Mesenchymal stem cell (in vitro differentiated cells and primary cell): ENCODE data around the gene C9orf153.

Experiments
- DNase-seq: peaks from one replicate; pipeline ENCODE4 v3.0.0-alpha.2; 2013
- H2AFZ ChIP-seq: one replicate; pipeline ENCODE4 v1.6.1; 2013; ENCODE audit warnings: low read depth, mild to moderate bottlenecking, control low read depth, inconsistent platforms, low read length, moderate library complexity
- H2AK5ac ChIP-seq: 2 replicates; pipeline ENCODE4 v1.6.1; 2013; ENCODE audit warnings: low read length, moderate library complexity, mild to moderate bottlenecking, inconsistent platforms; ENCODE audit not compliant: severe bottlenecking
- H2BK120ac ChIP-seq: one replicate; pipeline ENCODE4 v1.6.1; 2013; ENCODE audit warnings: low read depth, mild to moderate bottlenecking, inconsistent platforms, low read length, moderate library complexity
- H2BK12ac ChIP-seq, 2 experiments: one replicate each; pipeline ENCODE4 v1.6.1; 2013; ENCODE audit warnings: inconsistent platforms in 2 of 2, low read length in 2 of 2, mild to moderate bottlenecking in 2 of 2, moderate library complexity in 2 of 2, control low read depth in 1 of 2
- H2BK15ac ChIP-seq: one replicate; pipeline ENCODE4 v1.6.1; 2013; ENCODE audit warnings: mild to moderate bottlenecking, low read depth, inconsistent platforms; ENCODE audit not compliant: poor library complexity, severe bottlenecking
- H2BK5ac ChIP-seq: 2 replicates; pipeline ENCODE4 v1.6.1; 2013; ENCODE audit warnings: low read depth, mild to moderate bottlenecking, low read length, control low read depth, inconsistent platforms; ENCODE audit not compliant: poor library complexity, severe bottlenecking
- H3K14ac ChIP-seq, 2 experiments: one replicate each; pipeline ENCODE4 v1.6.1; 2013; ENCODE audit warnings: inconsistent platforms in 2 of 2, low read length in 2 of 2, control low read depth in 1 of 2, mild to moderate bottlenecking in 1 of 2, moderate library complexity in 1 of 2
- H3K18ac ChIP-seq, 2 experiments: one replicate each; pipeline ENCODE4 v1.6.1; 2013; ENCODE audit warnings: inconsistent platforms in 2 of 2, low read length in 2 of 2, control low read depth in 1 of 2, low read depth in 1 of 2, mild to moderate bottlenecking in 1 of 2
- H3K23ac ChIP-seq, 2 experiments: one replicate each; pipeline ENCODE4 v1.6.1; 2013; ENCODE audit warnings: inconsistent platforms in 2 of 2, low read length in 2 of 2, mild to moderate bottlenecking in 2 of 2, moderate library complexity in 2 of 2, control low read depth in 1 of 2
- H3K27ac ChIP-seq: 2 replicates; pipeline ENCODE4 v1.5.1; 2013; ENCODE audit warnings: mild to moderate bottlenecking, moderate library complexity, low read length, control low read depth, inconsistent platforms; ENCODE audit not compliant: poor library complexity, severe bottlenecking
- H3K27me3 ChIP-seq, 2 experiments: 2 replicates each; pipeline versions ENCODE4 v1.6.1 to v1.7.0; 2013; ENCODE audit warnings: low read length in 2 of 2, mild to moderate bottlenecking in 2 of 2, moderate library complexity in 2 of 2, control low read depth in 1 of 2, inconsistent platforms in 1 of 2; ENCODE audit not compliant: control insufficient read depth in 1 of 2, insufficient read depth in 1 of 2
- H3K36me3 ChIP-seq, 2 experiments: 2 replicates each; pipeline versions ENCODE4 v1.6.1 to v1.7.0; 2013; ENCODE audit warnings: low read length in 2 of 2, control low read depth in 1 of 2, inconsistent platforms in 1 of 2, low read depth in 1 of 2, mild to moderate bottlenecking in 1 of 2; ENCODE audit not compliant: insufficient read depth in 2 of 2, control insufficient read depth in 1 of 2
- H3K4ac ChIP-seq, 2 experiments: one replicate each; pipeline ENCODE4 v1.6.1; 2013; ENCODE audit warnings: inconsistent platforms in 2 of 2, low read length in 2 of 2, mild to moderate bottlenecking in 2 of 2, moderate library complexity in 2 of 2, control low read depth in 1 of 2, low read depth in 1 of 2
- H3K4me1 ChIP-seq: 2 replicates; pipeline ENCODE4 v1.6.1; 2013; ENCODE audit warnings: low read depth, low read length, control low read depth; ENCODE audit not compliant: control insufficient read depth, insufficient read depth
- H3K4me2 ChIP-seq: 2 replicates; pipeline ENCODE4 v1.6.1; 2013; ENCODE audit warnings: low read length, mild to moderate bottlenecking, inconsistent platforms; ENCODE audit not compliant: poor library complexity, severe bottlenecking
- H3K4me3 ChIP-seq, 2 experiments: 2 replicates each; pipeline versions ENCODE4 v1.5.1 to v1.7.0; 2013; ENCODE audit warnings: low read length in 2 of 2, mild to moderate bottlenecking in 2 of 2, control low read depth in 1 of 2, low read depth in 1 of 2; ENCODE audit not compliant: insufficient read depth in 1 of 2
- H3K79me1 ChIP-seq: replicated peaks from 2 replicates; pipeline ENCODE4 v1.6.1; 2013; ENCODE audit warnings: mild to moderate bottlenecking, control low read depth, low read length, inconsistent platforms; ENCODE audit not compliant: poor library complexity, severe bottlenecking
- H3K9ac ChIP-seq: 2 replicates; pipeline ENCODE4 v1.7.0; 2013; ENCODE audit warnings: mild to moderate bottlenecking, low read length, moderate library complexity
- H3K9me3 ChIP-seq: 2 replicates; pipeline ENCODE4 v1.7.0; 2013; ENCODE audit warnings: mild to moderate bottlenecking, low read length; ENCODE audit not compliant: control insufficient read depth
- H4K8ac ChIP-seq: one replicate; pipeline ENCODE4 v1.6.1; 2013; ENCODE audit warnings: inconsistent platforms, mild to moderate bottlenecking, low read length, moderate library complexity
- H4K91ac ChIP-seq: one replicate; pipeline ENCODE4 v1.6.1; 2013; ENCODE audit warnings: mild to moderate bottlenecking, low read length, inconsistent platforms
- WGBS: methylation state at CpG from one replicate; pipeline ENCODE4 v1.1.7; 2013; ENCODE audit warnings: mixed read lengths; 5-methylcytosine and 5-hydroxymethylcytosine counted together

C9orf153 gene

GRCh38 chr9:86288499-86289198, 29.2 kb upstream of the C9orf153 start:
- Histone ChIP-seq H3K36me3 (peaks cover 1 to 66% of the 10 kb centered on the region in 2 experiments), H2AK5ac (no peak overlapping the region), H2BK5ac (no peak overlapping the region), H3K27ac (no peak overlapping the region), H3K4me1 (no peaks in the 10 kb centered on the region), H3K9me3 (no peaks in the 10 kb centered on the region), H3K4me2 (no peak overlapping the region), H3K79me1 (peaks cover 3% of the 10 kb centered on the region), H2BK120ac (no peak overlapping the region), H3K14ac (no peak overlapping the region), H2BK15ac (no peak overlapping the region), H4K8ac (no peak overlapping the region), H3K27me3 (no peaks in the 10 kb centered on the region), H2AFZ (no peak overlapping the region), H3K23ac (no peak overlapping the region), H2BK12ac (no peak overlapping the region), H3K4me3 (no peak overlapping the region), H3K18ac (no peak overlapping the region), H3K4ac (no peak overlapping the region), H3K9ac (no peak overlapping the region), H4K91ac (no peak overlapping the region)
- no peak for DNase-seq
- WGBS: 87% methylated on average over 2 of the region's 6 CpGs

- Histone ChIP-seq H2AFZ (no peak overlapping the region), H3K4me1 (peaks cover 2% of the 10 kb centered on the region), H3K27me3 (no peaks in the 10 kb centered on the region), H4K8ac (no peak overlapping the region), H2BK120ac (no peak overlapping the region), H2BK15ac (no peak overlapping the region), H3K18ac (no peak overlapping the region), H4K91ac (no peak overlapping the region), H3K4me2 (no peak overlapping the region), H3K27ac (no peak overlapping the region), H3K14ac (no peak overlapping the region), H3K23ac (no peak overlapping the region), H3K4ac (no peak overlapping the region), H2BK12ac (no peak overlapping the region), H3K9ac (no peak overlapping the region), H3K9me3 (no peaks in the 10 kb centered on the region), H3K4me3 (no peak overlapping the region), H3K79me1 (no peaks in the 10 kb centered on the region), H2BK5ac (no peak overlapping the region), H3K36me3 (peaks cover 0 to 51% of the 10 kb centered on the region in 2 experiments), H2AK5ac (no peak overlapping the region)
- WGBS: 39% methylated on average over 5 of the region's 7 CpGs
- DNase-seq: peak; percentile 75
Observed at GRCh38 chr9:86287013-86287412, 27.6 kb upstream of the C9orf153 start.

GRCh38 chr9:86286278-86286677, 26.8 kb upstream of the C9orf153 start:
- no peak overlapping the region for H3K4me3 ChIP-seq
- no peak overlapping the region for H3K27ac ChIP-seq
- H2AFZ ChIP-seq: no peak overlapping the region
- H2AK5ac ChIP-seq: no peak overlapping the region
- H3K36me3 ChIP-seq: peaks cover 0 to 45% of the 10 kb centered on the region in 2 experiments
- no peak overlapping the region for H3K23ac ChIP-seq
- WGBS: 46% methylated on average over 3 of the region's 3 CpGs
- H2BK120ac ChIP-seq: no peak overlapping the region
- H3K4me1 ChIP-seq: peaks cover 2% of the 10 kb centered on the region
- no peaks in the 10 kb centered on the region for H3K9me3 ChIP-seq
- no peak overlapping the region for H3K4me2 ChIP-seq
- DNase-seq: no peak
- H3K4ac ChIP-seq: no peak overlapping the region
- H4K8ac ChIP-seq: no peak overlapping the region
- H3K9ac ChIP-seq: no peak overlapping the region
- H2BK15ac ChIP-seq: no peak overlapping the region
- H2BK12ac ChIP-seq: no peak overlapping the region
- no peak overlapping the region for H2BK5ac ChIP-seq
- peaks cover 3% of the 10 kb centered on the region for H3K79me1 ChIP-seq
- H4K91ac ChIP-seq: no peak overlapping the region
- no peaks in the 10 kb centered on the region for H3K27me3 ChIP-seq
- H3K14ac ChIP-seq: no peak overlapping the region
- no peak overlapping the region for H3K18ac ChIP-seq

DNA sequence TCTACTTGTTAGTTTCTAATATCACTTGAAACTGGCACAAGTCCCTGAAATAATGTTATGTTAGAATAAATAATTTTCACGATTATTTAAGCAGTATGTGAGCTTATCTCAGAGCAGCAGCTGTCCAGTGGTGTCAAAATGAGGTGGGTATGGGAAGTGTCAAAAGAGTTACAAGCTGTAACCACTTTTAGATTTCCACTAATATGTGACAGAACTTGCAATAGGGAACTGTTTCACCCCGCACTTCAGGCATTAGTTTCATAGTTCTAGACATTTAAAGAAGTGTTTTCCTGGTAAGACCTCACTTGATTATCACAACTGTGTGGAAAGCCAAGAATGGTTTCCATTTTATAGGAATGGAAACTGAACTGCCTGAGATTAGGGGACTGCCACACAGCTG, 25.8 kb upstream of the C9orf153 start:
- Histone ChIP-seq H2BK120ac (no peak overlapping the region), H2AK5ac (no peak overlapping the region), H3K9ac (no peak overlapping the region), H3K27me3 (no peaks in the 10 kb centered on the region), H3K14ac (no peak overlapping the region), H3K36me3 (peaks cover 0 to 40% of the 10 kb centered on the region in 2 experiments), H3K23ac (no peak overlapping the region), H2BK15ac (no peak overlapping the region), H3K4ac (no peak overlapping the region), H2AFZ (no peak overlapping the region), H3K18ac (no peak overlapping the region), H3K79me1 (peaks cover 5% of the 10 kb centered on the region), H3K27ac (no peak overlapping the region), H3K4me2 (no peak overlapping the region), H3K9me3 (no peaks in the 10 kb centered on the region), H2BK12ac (no peak overlapping the region), H2BK5ac (no peak overlapping the region), H3K4me3 (no peak overlapping the region), H3K4me1 (peaks cover 5% of the 10 kb centered on the region), H4K8ac (no peak overlapping the region), H4K91ac (no peak overlapping the region)
- WGBS: 100% methylated on average over 1 of the region's 2 CpGs
- no peak for DNase-seq
